HG03175 (cell line): Measurements from ENCODE around the gene ORAI1.
A peak's percentile ranks its signal among the peaks of the same experiment; 100 is the strongest.
"Not testable (repeated sequence)": the region's sequence is repeated elsewhere in the genome, so short reads cannot be mapped to it uniquely, and the experiment has no call there.

Experiments used
- ATAC-seq: cut with Tn5 transposase; IDR thresholded peaks from one replicate; pipeline ENCODE4 v1.9.1; 2021; ENCODE audit warnings: mild to moderate bottlenecking, moderate library complexity; ENCODE audit not compliant: unreplicated experiment

Gene ORAI1

GRCh38 chr12:121602766-121603165 lies 23.6 kb upstream of the ORAI1 start:
- ATAC-seq: no peak

- no peak for ATAC-seq
Observed at GRCh38 chr12:121603581-121603980, 22.7 kb upstream of the ORAI1 start.

- no peak for ATAC-seq
Observed at GRCh38 chr12:121608301-121608700, 18.0 kb upstream of the ORAI1 start.

GRCh38 chr12:121610239-121611149 lies 15.8 kb upstream of the ORAI1 start:
- ATAC-seq: no peak

- no peak for ATAC-seq
Observed at GRCh38 chr12:121611306-121611705, 15.0 kb upstream of the ORAI1 start.

GRCh38 chr12:121613462-121613861 lies 12.9 kb upstream of the ORAI1 start:
- ATAC-seq: no peak

GRCh38 chr12:121614872-121615467 lies 11.4 kb upstream of the ORAI1 start:
- no peak for ATAC-seq

GRCh38 chr12:121618659-121619233 lies 7.6 kb upstream of the ORAI1 start:
- no peak for ATAC-seq

GRCh38 chr12:121620333-121620891 lies 5.9 kb upstream of the ORAI1 start:
- no peak for ATAC-seq

- peak; percentile 37 for ATAC-seq
Observed at GRCh38 chr12:121626853-121627640, 717 bp downstream of the ORAI1 start.

GRCh38 chr12:121628037-121628436 lies 1.7 kb downstream of the ORAI1 start:
- no peak for ATAC-seq

GRCh38 chr12:121628536-121628935 lies 2.2 kb downstream of the ORAI1 start:
- ATAC-seq: no peak

- ATAC-seq: no peak
Observed at GRCh38 chr12:121630791-121631355, 4.5 kb downstream of the ORAI1 start.

GRCh38 chr12:121632069-121632970 lies 6.0 kb downstream of the ORAI1 start:
- no peak for ATAC-seq

- ATAC-seq: not testable (repeated sequence)
Observed at GRCh38 chr12:121633833-121634196, 7.5 kb downstream of the ORAI1 start.

- ATAC-seq: no peak
Observed at GRCh38 chr12:121634836-121635235, 8.5 kb downstream of the ORAI1 start.

GRCh38 chr12:121637231-121637914 lies 11.0 kb downstream of the ORAI1 start:
- peak; percentile 79 for ATAC-seq

GRCh38 chr12:121638298-121639202 lies 12.2 kb downstream of the ORAI1 start:
- ATAC-seq: no peak
